Spinal cord (tissue), 10 donors: ENCODE results near the gene PARVG. TPM values are rescaled to one million over a fixed set of nuclear protein-coding genes. Genes with fewer than 3 reads are reported as not detected.

Source experiments
- DNase-seq, 6 donors: peaks; one replicate each; pipeline versions ENCODE4 v3.0.0 to v3.0.0-alpha.2; 2013 to 2015; ENCODE audit warnings: low spot score in 6 of 6, low read depth in 4 of 6
- H3K27ac ChIP-seq: one replicate; pipeline ENCODE4 v1.5.1; 2013; ENCODE audit warnings: low read depth, low read length, control low read depth
- H3K27me3 ChIP-seq: one replicate; pipeline ENCODE4 v1.6.1; 2013; ENCODE audit warnings: low read length; ENCODE audit not compliant: control insufficient read depth, insufficient read depth
- H3K36me3 ChIP-seq: one replicate; pipeline ENCODE4 v1.6.1; 2013; ENCODE audit warnings: low read length; ENCODE audit not compliant: control insufficient read depth, insufficient read depth
- H3K4me1 ChIP-seq: one replicate; pipeline ENCODE4 v1.6.1; 2013; ENCODE audit warnings: low read length; ENCODE audit not compliant: control insufficient read depth, insufficient read depth
- H3K4me3 ChIP-seq: one replicate; pipeline ENCODE4 v1.5.1; 2013; ENCODE audit warnings: low read depth, low read length, control low read depth
- H3K9me3 ChIP-seq: one replicate; pipeline ENCODE4 v1.6.1; 2013; ENCODE audit warnings: low read length; ENCODE audit not compliant: control insufficient read depth, insufficient read depth
- WGBS: methylation state at CpG from one replicate; pipeline ENCODE4 v1.1.5; 2013; ENCODE audit warnings: missing lambda C conversion rate; ENCODE audit not compliant: insufficient coverage; 5-methylcytosine and 5-hydroxymethylcytosine counted together
- polyA plus RNA-seq, 2 donors: library from polyadenylated mRNA; unstranded; fragments of 120-200 nt; gene quantifications; one replicate each; pipeline ENCODE4 v1.2.1, GENCODE V29; 2013; ENCODE audit not compliant: insufficient read length in 2 of 2
- total RNA-seq, 2 donors: library from RNA; depleted of rRNA in 1 of 2; stranded (reverse); fragments of 120-200 nt in 1 of 2; fragments of >200 nt in 1 of 2; gene quantifications; one replicate each; pipeline versions ENCODE4 v1.2.3 to v1.2.4, GENCODE V29; 2013 to 2014
- donor health status: healthy.

Gene PARVG
- total and polyA plus RNA-seq, 4 donors, result 5.8 to 7.3 (median 6.5) TPM

- WGBS, result 44% methylated on average over 2 of the region's 4 CpGs
- Histone ChIP-seq H3K4me1 (peaks cover 17% of the 10 kb centered on the region), H3K27ac (no peak overlapping the region), H3K36me3 (peaks cover 4% of the 10 kb centered on the region), H3K27me3 (no peaks in the 10 kb centered on the region), H3K9me3 (no peaks in the 10 kb centered on the region), H3K4me3 (no peak overlapping the region)
- peak in 1 of 6 donors; percentile 87 for DNase-seq
Measured at GRCh38 chr22:44151676-44152075, 29.0 kb upstream of the PARVG start.

- DNase-seq, result peak in 2 of 6 donors; percentile 48 to 87
- H3K27me3 ChIP-seq, result no peaks in the 10 kb centered on the region
- peaks cover 4% of the 10 kb centered on the region for H3K36me3 ChIP-seq
- no peak overlapping the region for H3K4me3 ChIP-seq
- 46% methylated on average over 6 of the region's 10 CpGs for WGBS
- H3K27ac ChIP-seq, result no peak overlapping the region
- H3K9me3 ChIP-seq, result no peaks in the 10 kb centered on the region
- peaks cover 12% of the 10 kb centered on the region for H3K4me1 ChIP-seq
Measured at GRCh38 chr22:44153710-44154109, 27.0 kb upstream of the PARVG start.

- Histone ChIP-seq H3K9me3 (no peaks in the 10 kb centered on the region), H3K4me1 (peaks cover 20% of the 10 kb centered on the region), H3K27ac (no peak overlapping the region), H3K4me3 (no peak overlapping the region), H3K36me3 (peaks cover 4% of the 10 kb centered on the region), H3K27me3 (no peaks in the 10 kb centered on the region)
- no peak for DNase-seq
- WGBS, result 93% methylated on average over 2 of the region's 2 CpGs
Measured at GRCh38 chr22:44154436-44154942, 26.2 kb upstream of the PARVG start.

- WGBS, result 82% methylated on average over 7 of the region's 14 CpGs
- no peak overlapping the region for H3K27ac ChIP-seq
- no peak overlapping the region for H3K4me3 ChIP-seq
- peaks cover 26% of the 10 kb centered on the region for H3K4me1 ChIP-seq
- peaks cover 4% of the 10 kb centered on the region for H3K36me3 ChIP-seq
- H3K9me3 ChIP-seq, result no peaks in the 10 kb centered on the region
- no peak for DNase-seq
- H3K27me3 ChIP-seq, result no peaks in the 10 kb centered on the region
Measured at GRCh38 chr22:44155115-44155514, 25.6 kb upstream of the PARVG start.

- H3K4me1 ChIP-seq, result peaks cover 27% of the 10 kb centered on the region
- DNase-seq, result peak in 1 of 6 donors; percentile 68
- no peaks in the 10 kb centered on the region for H3K9me3 ChIP-seq
- H3K36me3 ChIP-seq, result peaks cover 4% of the 10 kb centered on the region
- 58% methylated on average over 9 of the region's 13 CpGs for WGBS
- H3K27ac ChIP-seq, result no peak overlapping the region
- H3K27me3 ChIP-seq, result no peaks in the 10 kb centered on the region
- no peak overlapping the region for H3K4me3 ChIP-seq
Measured at GRCh38 chr22:44157916-44158618, 22.7 kb upstream of the PARVG start.

- peaks cover 34% of the 10 kb centered on the region for H3K4me1 ChIP-seq
- H3K36me3 ChIP-seq, result peaks cover 7% of the 10 kb centered on the region
- no peaks in the 10 kb centered on the region for H3K27me3 ChIP-seq
- no peaks in the 10 kb centered on the region for H3K9me3 ChIP-seq
- H3K27ac ChIP-seq, result no peak overlapping the region
- no peak overlapping the region for H3K4me3 ChIP-seq
- WGBS, result 60% methylated on average over 7 of the region's 8 CpGs
- DNase-seq, result peak in 2 of 6 donors; percentile 77 to 93
Measured at GRCh38 chr22:44158816-44159215, 21.9 kb upstream of the PARVG start.

GRCh38 chr22:44159221-44159620 lies 21.5 kb upstream of the PARVG start:
- no peaks in the 10 kb centered on the region for H3K27me3 ChIP-seq
- WGBS, result 67% methylated on average over 1 of the region's 7 CpGs
- no peaks in the 10 kb centered on the region for H3K9me3 ChIP-seq
- no peak overlapping the region for H3K4me3 ChIP-seq
- peaks cover 38% of the 10 kb centered on the region for H3K4me1 ChIP-seq
- H3K27ac ChIP-seq, result no peak overlapping the region
- DNase-seq, result no peak
- peaks cover 7% of the 10 kb centered on the region for H3K36me3 ChIP-seq

- WGBS, result 87% methylated on average over 7 of the region's 7 CpGs
Measured at GRCh38 chr22:44159811-44160210, 20.9 kb upstream of the PARVG start.

GRCh38 chr22:44160421-44160820 lies 20.3 kb upstream of the PARVG start:
- Histone ChIP-seq H3K36me3 (peaks cover 3% of the 10 kb centered on the region), H3K27ac (no peak overlapping the region), H3K4me3 (no peak overlapping the region), H3K9me3 (no peaks in the 10 kb centered on the region), H3K27me3 (no peaks in the 10 kb centered on the region), H3K4me1 (peaks cover 42% of the 10 kb centered on the region)
- WGBS, result 78% methylated on average over 5 of the region's 5 CpGs
- DNase-seq, result no peak

More at GRCh38 chr22:44159811-44160210, 20.9 kb upstream of the PARVG start:
- H3K4me3 ChIP-seq, result no peak overlapping the region
- no peaks in the 10 kb centered on the region for H3K9me3 ChIP-seq
- H3K36me3 ChIP-seq, result peaks cover 7% of the 10 kb centered on the region
- DNase-seq, result no peak
- no peak overlapping the region for H3K27ac ChIP-seq
- peaks cover 42% of the 10 kb centered on the region for H3K4me1 ChIP-seq
- H3K27me3 ChIP-seq, result no peaks in the 10 kb centered on the region

GRCh38 chr22:44161673-44162072 lies 19.1 kb upstream of the PARVG start:
- Histone ChIP-seq H3K9me3 (no peaks in the 10 kb centered on the region), H3K27me3 (no peaks in the 10 kb centered on the region), H3K36me3 (peaks cover 10% of the 10 kb centered on the region), H3K4me3 (no peak overlapping the region), H3K27ac (no peak overlapping the region), H3K4me1 (peaks cover 47% of the 10 kb centered on the region)
- WGBS, result 93% methylated on average over 10 of the region's 11 CpGs
- DNase-seq, result no peak
